ENCODE measurements around the gene PPP4R3A. TPM values are rescaled to one million over a fixed set of nuclear protein-coding genes. Genes with fewer than 3 reads are reported as not detected.
"Not testable (repeated sequence)": the region's sequence is repeated elsewhere in the genome, so short reads cannot be mapped to it uniquely, and the experiment has no call there.

The PPP4R3A gene
- total RNA-seq, 4 donors from 2014 or later, result 79.4 to 132 (median 100) TPM

GRCh38 chr14:91545946-91546716 lies 36.0 kb upstream of the PPP4R3A start:
- H3K4me1 ChIP-seq, result no peaks in the 10 kb centered on the region
- peaks cover 3% of the 10 kb centered on the region for H3K27me3 ChIP-seq
- no peak overlapping the region for H3K4me3 ChIP-seq
- H3K9me3 ChIP-seq, result no peaks in the 10 kb centered on the region
- H3K36me3 ChIP-seq, result no peaks in the 10 kb centered on the region
- 69% methylated on average over 5 of the region's 5 CpGs for WGBS
- no peak for DNase-seq (ENCODE audit: low spot score in 2 of 2)
- TF ChIP-seq EP300 (IDR thresholded peaks at IDR 0.05) (no peak), POLR2A (IDR thresholded peaks at IDR 0.05) (no peak), POLR2AphosphoS5 (IDR thresholded peaks at IDR 0.05) (no peak)
- TF ChIP-seq, protein P1, sequence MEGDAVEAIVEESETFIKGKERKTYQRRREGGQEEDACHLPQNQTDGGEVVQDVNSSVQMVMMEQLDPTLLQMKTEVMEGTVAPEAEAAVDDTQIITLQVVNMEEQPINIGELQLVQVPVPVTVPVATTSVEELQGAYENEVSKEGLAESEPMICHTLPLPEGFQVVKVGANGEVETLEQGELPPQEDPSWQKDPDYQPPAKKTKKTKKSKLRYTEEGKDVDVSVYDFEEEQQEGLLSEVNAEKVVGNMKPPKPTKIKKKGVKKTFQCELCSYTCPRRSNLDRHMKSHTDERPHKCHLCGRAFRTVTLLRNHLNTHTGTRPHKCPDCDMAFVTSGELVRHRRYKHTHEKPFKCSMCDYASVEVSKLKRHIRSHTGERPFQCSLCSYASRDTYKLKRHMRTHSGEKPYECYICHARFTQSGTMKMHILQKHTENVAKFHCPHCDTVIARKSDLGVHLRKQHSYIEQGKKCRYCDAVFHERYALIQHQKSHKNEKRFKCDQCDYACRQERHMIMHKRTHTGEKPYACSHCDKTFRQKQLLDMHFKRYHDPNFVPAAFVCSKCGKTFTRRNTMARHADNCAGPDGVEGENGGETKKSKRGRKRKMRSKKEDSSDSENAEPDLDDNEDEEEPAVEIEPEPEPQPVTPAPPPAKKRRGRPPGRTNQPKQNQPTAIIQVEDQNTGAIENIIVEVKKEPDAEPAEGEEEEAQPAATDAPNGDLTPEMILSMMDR (IDR thresholded peaks at IDR 0.05), result no peak
- H3K27ac ChIP-seq, result no peak overlapping the region

DNA sequence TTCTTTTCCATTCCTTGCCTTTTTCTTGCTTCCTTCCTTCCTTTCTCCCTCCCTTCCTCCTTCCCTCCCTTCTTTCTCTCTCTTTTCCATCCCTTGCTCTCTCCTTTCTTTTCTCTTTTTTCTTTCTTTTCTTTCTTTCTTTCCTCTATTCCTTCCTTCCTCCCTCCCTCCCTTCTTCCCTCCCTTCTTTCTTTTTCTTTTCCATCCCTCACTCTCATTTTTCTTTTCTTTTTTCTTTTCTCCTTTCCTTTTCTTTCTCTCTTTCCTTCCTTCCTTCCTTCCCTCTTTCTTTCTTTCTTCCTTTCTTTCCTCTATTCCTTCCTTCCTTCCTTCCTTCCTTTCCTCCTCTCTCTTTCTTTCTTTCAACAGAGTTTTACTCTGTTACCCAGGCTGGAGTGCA lies 35.1 kb upstream of the PPP4R3A start:
- no peaks in the 10 kb centered on the region for H3K36me3 ChIP-seq
- no peak for DNase-seq (ENCODE audit: low spot score in 2 of 2)
- H3K27me3 ChIP-seq, result peaks cover 3% of the 10 kb centered on the region
- no peaks in the 10 kb centered on the region for H3K4me1 ChIP-seq
- no peaks in the 10 kb centered on the region for H3K9me3 ChIP-seq
- H3K4me3 ChIP-seq, result no peak overlapping the region
- H3K27ac ChIP-seq, result no peak overlapping the region
- TF ChIP-seq, protein P1 (IDR thresholded peaks at IDR 0.05), result no peak
- TF ChIP-seq POLR2A (IDR thresholded peaks at IDR 0.05), result no peak
- TF ChIP-seq POLR2AphosphoS5 (IDR thresholded peaks at IDR 0.05), result no peak
- TF ChIP-seq EP300 (IDR thresholded peaks at IDR 0.05), result no peak

- no peak overlapping the region for H3K27ac ChIP-seq
- WGBS, result 98% methylated on average over 3 of the region's 3 CpGs
- H3K4me1 ChIP-seq, result no peaks in the 10 kb centered on the region
- no peak for DNase-seq (ENCODE audit: low spot score in 2 of 2)
- H3K4me3 ChIP-seq, result no peak overlapping the region
- TF ChIP-seq EP300 (IDR thresholded peaks at IDR 0.05) (no peak), POLR2AphosphoS5 (IDR thresholded peaks at IDR 0.05) (no peak), POLR2A (IDR thresholded peaks at IDR 0.05) (no peak)
- TF ChIP-seq, protein P1 (IDR thresholded peaks at IDR 0.05), result no peak
- no peaks in the 10 kb centered on the region for H3K36me3 ChIP-seq
- peaks cover 4% of the 10 kb centered on the region for H3K27me3 ChIP-seq
- peaks cover 6% of the 10 kb centered on the region for H3K9me3 ChIP-seq
Measured at GRCh38 chr14:91536327-91536726, 26.2 kb upstream of the PPP4R3A start.

- H3K4me3 ChIP-seq; H3K27me3 ChIP-seq; H3K4me1 ChIP-seq; H3K9me3 ChIP-seq; H3K36me3 ChIP-seq; DNase-seq (ENCODE audit: low spot score in 2 of 2); H3K27ac ChIP-seq: not testable (repeated sequence)
- 79% methylated on average over 5 of the region's 5 CpGs for WGBS
Measured at GRCh38 chr14:91534059-91534458, 23.9 kb upstream of the PPP4R3A start.

- H3K9me3 ChIP-seq, result no peaks in the 10 kb centered on the region
- H3K4me3 ChIP-seq, result no peak overlapping the region
- H3K36me3 ChIP-seq, result no peaks in the 10 kb centered on the region
- H3K27ac ChIP-seq, result no peak overlapping the region
- TF ChIP-seq POLR2A (IDR thresholded peaks at IDR 0.05), result no peak
- H3K4me1 ChIP-seq, result no peaks in the 10 kb centered on the region
- 66% methylated on average over 3 of the region's 3 CpGs for WGBS
- no peak for DNase-seq (ENCODE audit: low spot score in 2 of 2)
- H3K27me3 ChIP-seq, result peaks cover 4% of the 10 kb centered on the region
Measured at GRCh38 chr14:91533623-91534022, 23.5 kb upstream of the PPP4R3A start.

DNA sequence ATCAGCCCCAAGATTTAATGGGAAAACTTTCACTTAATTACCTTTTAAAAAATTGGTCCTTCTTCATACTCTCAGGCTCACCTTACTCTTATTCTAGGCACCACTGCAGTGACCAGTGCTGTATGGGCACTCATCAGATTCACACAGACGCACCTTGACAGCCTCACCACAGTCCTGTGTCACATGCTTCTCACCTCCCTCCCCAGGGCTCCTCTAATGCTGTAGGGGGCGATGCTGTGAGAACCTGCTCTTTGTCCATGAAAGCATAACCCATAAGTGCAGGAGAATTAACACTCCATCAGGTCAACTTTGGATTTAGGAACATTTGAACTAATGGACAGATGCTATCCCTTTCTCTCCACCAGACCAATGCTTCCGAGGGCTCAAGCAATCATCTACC lies 13.9 kb upstream of the PPP4R3A start:
- Histone ChIP-seq H3K27me3 (no peaks in the 10 kb centered on the region), H3K4me1 (no peaks in the 10 kb centered on the region), H3K9me3 (no peaks in the 10 kb centered on the region), H3K27ac (no peak overlapping the region), H3K4me3 (no peak overlapping the region), H3K36me3 (no peaks in the 10 kb centered on the region)
- no peak for DNase-seq (ENCODE audit: low spot score in 2 of 2)
- WGBS, result 92% methylated on average over 3 of the region's 3 CpGs
- TF ChIP-seq, protein P1 (IDR thresholded peaks at IDR 0.05), result no peak
- no peak for TF ChIP-seq EP300 (IDR thresholded peaks at IDR 0.05)
- TF ChIP-seq POLR2AphosphoS5 (IDR thresholded peaks at IDR 0.05), result no peak
- no peak for TF ChIP-seq POLR2A (IDR thresholded peaks at IDR 0.05)
